Liver (tissue), 3 donors: ENCODE results near the gene RPS10.

Experiments
- CTCF ChIP-seq: fragments of 150-350 bp; IDR thresholded peaks from 2 replicates; pipeline ENCODE4 v1.5.1; 2017; ENCODE audit warnings: improper control_type of control experiment, low read depth, low read length; ENCODE audit not compliant: missing input control
- FOXA1 ChIP-seq: IDR thresholded peaks from 2 replicates; pipeline ENCODE4 v1.6.1; 2016; ENCODE audit warnings: antibody characterized with exemption
- RAD21 ChIP-seq, 2 donors: IDR thresholded peaks; 2 replicates each; pipeline ENCODE4 v1.6.1; 2016; ENCODE audit warnings: antibody characterized with exemption in 2 of 2, mild to moderate bottlenecking in 2 of 2
- RXRA ChIP-seq, 2 donors: IDR thresholded peaks; 2 replicates each; pipeline ENCODE4 v1.6.1; 2017 to 2018; ENCODE audit warnings: antibody characterized with exemption in 2 of 2, mild to moderate bottlenecking in 1 of 2
- donor health status: healthy.
- donor health status: healthy.

GRCh38 chr6:34462551-34462971 lies 36.7 kb upstream of the RPS10 start:
- TF ChIP-seq RXRA (IDR thresholded peaks at IDR 0.05) (peak; percentile 58 to 61), CTCF (no peak), FOXA1 (no peak), RAD21 (IDR thresholded peaks at IDR 0.05) (peak in 1 of 2 donors; percentile 40)
